D721Med (cell line): Measurements from ENCODE around the gene DMRTB1.
A peak's percentile ranks its signal among the peaks of the same experiment; 100 is the strongest.

ENCODE experiments used
- DNase-seq: peaks from one replicate; pipeline ENCODE4 v3.0.0; 2011; ENCODE audit warnings: low spot score; ENCODE audit not compliant: insufficient read length
- FAIRE-seq: peaks from 2 replicates; lab custom pipeline; 2011; peaks lifted over from hg19 to GRCh38; lab: Jason Lieb, UNC
- TF ChIP-seq, protein P1 (sequence below): IDR thresholded peaks from 2 replicates; pipeline ENCODE4 v1.5.1; 2012; ENCODE audit warnings: mild to moderate bottlenecking, control low read depth; ENCODE audit not compliant: insufficient read depth; ENCODE audit errors: missing control alignments

The DMRTB1 gene

DNA sequence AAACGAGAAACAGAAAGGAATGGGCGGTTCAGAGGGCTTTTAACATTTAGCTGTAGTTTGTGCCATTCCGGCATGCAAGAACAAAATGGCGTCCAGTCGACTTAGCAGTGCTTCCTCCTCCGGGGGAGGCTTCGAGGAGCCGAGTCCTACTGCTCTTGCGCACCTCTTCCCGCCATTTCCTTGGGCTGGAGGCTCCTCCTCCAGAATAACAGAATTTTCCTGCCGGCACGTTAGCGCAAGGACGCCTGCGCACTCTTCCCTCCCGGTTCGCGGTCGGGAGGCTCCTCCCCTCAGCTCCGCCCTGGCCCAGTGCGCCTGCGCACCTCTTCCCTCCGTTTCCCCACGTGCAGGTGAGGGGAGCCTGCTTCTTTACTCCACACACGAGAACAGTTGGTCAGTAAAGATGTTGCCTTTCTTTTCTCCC, 1.0 kb downstream of the DMRTB1 start:
- DNase-seq (no peak), FAIRE-seq (no peak)
- TF ChIP-seq, protein P1, sequence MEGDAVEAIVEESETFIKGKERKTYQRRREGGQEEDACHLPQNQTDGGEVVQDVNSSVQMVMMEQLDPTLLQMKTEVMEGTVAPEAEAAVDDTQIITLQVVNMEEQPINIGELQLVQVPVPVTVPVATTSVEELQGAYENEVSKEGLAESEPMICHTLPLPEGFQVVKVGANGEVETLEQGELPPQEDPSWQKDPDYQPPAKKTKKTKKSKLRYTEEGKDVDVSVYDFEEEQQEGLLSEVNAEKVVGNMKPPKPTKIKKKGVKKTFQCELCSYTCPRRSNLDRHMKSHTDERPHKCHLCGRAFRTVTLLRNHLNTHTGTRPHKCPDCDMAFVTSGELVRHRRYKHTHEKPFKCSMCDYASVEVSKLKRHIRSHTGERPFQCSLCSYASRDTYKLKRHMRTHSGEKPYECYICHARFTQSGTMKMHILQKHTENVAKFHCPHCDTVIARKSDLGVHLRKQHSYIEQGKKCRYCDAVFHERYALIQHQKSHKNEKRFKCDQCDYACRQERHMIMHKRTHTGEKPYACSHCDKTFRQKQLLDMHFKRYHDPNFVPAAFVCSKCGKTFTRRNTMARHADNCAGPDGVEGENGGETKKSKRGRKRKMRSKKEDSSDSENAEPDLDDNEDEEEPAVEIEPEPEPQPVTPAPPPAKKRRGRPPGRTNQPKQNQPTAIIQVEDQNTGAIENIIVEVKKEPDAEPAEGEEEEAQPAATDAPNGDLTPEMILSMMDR = no peak

DNA sequence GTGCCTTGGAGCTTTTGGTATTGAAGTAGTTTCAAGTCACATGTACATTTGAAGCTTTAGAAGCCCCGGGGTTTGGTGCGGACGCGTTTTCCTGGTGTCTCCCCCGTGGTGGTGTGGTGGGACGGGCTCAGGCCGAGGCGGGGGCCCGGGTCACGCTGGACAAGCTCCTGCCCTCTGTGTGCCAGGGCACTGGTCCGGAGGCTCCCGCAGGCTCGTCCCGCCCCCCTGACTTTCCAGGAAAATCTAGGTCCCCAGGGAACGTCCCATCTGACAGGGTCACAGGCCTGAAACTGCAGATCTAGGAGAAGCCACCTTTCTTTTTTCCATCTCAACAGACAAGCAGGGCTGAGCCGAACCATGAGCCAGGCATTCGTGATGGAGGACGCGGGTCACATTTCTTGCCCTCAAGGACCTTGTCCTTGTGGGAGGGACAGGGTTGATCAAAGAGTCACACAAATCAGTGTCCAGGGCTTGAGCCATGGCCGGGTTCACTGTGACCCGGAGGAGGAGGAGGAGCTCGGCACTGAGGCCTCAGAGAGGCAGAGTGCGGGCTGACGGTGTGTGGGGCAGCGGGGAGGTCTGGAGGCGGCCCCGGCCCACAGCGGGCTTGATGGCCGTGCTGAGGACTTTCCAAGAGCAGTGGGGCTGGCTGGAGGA, 1.6 kb downstream of the DMRTB1 start:
- FAIRE-seq (no peak), DNase-seq (no peak)
- TF ChIP-seq, protein P1 = no peak

DNA sequence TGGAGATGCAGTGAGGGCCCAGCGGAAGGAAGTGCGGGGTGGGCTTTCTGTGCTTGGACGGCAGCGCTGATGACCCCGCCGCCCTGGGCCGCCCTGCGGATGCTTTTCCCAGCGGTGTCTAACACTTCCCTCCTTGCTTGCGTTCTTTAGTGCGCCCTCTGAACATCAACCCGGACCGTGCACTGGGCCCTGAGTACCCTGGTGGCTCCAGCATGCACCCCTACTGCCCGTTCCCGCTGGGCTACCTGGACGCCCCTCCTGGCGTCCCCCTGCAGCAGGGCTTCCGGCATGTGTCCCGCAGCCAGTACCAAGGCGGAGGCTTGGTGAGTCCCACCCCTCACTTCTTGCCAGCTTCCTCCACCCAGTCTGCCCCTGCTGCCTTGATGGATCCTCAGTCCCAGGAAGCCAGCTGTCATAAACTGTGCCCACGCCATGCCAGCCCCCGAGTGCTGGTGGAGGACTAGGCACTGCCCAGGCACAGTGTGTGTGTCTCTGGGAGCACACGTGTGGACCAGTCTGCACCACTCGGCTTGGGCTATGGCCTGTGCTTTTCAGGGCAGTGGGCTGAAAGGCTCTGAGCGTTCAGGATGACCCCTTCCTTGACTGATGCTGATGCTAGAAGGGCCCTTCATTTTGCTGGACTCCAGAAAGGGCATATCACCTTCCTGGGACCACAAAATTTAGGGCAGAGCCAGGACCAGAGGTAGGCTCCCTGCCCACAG, 2.3 kb downstream of the DMRTB1 start:
- no peak for FAIRE-seq
- no peak for DNase-seq
- TF ChIP-seq, protein P1 = no peak

DNA sequence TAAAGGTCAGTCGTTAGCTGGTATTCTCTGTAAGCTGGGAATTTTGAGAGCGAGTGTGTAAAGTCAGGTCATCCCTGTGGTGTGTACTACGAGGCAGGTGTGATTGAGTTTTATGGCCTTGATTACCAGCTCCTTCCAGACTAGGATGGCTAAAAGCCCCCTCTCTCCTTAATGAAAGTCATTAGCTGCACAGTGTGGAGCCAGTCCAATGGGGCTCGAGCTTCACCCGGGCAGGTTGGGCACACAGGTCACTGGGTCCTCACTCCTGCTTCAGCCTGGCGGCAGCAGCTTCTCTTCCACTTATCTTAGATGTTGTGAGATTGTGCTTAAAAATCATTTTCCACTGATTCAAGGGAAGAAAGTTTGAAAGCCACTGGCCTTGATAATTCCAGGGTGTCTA, 3.0 kb downstream of the DMRTB1 start:
- FAIRE-seq = peak; percentile 29
- no peak for DNase-seq

DNA sequence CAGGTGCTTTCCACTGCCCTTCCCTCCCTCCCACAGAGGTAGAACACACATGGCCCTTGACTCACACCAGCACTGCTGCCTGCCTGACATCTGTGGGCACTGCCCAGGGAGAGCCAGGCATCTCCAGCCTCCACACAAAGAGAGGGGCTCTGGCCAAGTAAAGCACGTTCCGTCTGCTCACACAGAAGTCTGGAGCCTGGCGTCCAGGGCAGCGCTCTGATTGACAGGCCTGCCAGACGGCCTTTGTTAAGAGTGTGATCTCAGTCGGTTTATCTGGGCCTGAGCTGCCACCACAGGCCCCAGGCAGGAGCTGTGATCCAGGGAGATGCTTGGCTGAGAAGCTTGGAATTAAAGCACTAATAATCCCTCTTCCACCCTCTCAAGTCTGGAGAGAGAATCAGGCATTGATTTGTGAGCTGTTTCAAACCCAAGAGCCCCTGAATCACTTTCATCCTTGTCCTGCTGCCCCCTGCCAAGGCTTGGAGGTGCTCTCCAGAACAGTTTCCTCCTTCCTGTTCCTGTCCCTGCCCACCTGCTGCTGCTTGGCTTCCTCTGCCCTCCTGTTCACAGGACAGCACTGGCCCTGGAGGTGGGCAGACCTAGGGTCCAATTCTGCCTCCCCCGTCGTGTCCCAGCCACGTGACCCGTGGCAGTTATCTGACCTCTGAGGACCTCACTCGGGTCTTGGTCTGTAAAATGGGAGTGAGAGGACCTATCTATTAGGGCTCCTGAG, 3.7 kb downstream of the DMRTB1 start:
- DNase-seq (peak; percentile 75), FAIRE-seq (no peak)
- TF ChIP-seq, protein P1 = no peak

More for the DNA sequence above, 3.0 kb downstream of the DMRTB1 start:
- TF ChIP-seq, protein P1 = no peak

DNA sequence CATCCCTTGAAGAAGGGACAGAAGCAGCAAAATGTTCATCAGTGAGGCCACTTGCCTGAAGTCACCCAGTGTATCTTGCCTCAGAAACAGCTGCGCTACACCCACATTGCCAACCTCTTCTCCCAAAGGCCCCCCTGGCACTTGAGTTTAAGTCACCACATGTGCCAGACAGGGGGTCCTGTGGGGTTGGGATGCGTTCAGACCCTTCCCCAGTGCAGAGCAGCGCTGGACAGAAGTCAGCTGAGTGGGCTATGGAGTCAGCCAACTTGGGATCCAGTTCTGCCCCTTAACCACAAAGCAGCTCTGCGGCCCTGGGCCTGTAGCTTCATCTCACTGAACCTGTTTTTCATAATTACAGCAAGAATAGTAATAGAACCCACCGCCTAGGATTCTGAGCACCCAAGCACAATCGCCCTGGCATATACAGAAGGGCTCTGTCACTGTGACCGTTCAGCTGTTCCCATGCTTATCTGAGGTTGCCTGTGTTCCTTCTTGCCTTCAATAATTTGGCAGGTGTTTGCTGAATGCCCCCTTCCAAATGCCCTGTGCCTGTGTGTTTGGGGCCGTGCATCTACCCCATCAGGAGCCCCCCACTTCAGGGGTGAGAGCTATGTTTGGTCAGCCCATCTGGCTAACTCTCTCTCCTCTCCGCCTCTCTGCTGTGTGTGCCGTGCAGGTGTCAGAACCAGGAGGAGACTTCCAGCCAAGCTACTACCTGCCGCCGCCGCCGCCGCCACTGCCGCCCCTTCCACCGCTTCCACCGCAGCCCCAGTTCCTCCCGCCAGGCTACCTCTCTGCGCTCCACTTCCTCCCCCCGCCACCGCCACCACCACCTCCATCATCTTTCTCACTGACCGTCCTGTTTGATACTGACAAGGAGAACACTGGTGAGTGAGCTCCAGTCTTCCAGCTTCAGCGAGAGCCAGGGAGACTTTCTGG, 5.0 kb downstream of the DMRTB1 start:
- no peak for FAIRE-seq
- DNase-seq = no peak
- TF ChIP-seq, protein P1 = no peak
